ENCODE data around the gene YTHDC1.

YTHDC1 gene

DNA sequence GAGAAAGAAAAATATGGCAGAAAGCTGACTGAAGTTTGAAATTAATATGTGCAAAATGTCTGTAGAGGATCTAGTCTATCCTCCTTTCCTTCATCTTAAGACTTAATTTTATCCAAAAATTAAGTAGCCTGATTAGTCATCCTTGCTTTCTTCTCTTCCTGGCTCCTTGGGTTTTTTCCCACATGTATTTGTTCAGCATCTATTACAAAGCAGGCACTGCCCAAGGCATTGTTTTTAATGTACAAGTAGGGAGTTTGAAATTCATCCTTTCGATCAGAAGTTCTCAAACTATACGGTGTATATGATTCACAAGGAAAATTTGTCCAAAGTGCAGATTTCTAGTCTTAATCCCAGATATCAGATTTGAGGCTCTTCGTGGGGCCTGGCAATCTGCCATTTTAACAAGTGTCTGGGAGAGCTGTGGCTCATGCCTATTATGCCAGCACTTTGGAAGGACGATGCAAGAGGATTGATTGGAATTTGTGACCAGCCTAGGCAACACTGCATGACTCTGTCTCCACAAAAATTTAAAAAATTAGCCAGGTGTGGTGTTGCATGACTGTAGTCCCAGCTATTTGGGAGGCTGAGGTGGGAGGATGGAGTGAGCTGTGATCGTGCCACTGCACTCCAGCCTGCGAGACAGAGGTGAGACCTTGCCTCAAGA lies 19.4 kb upstream of the YTHDC1 start:
- H4K20me1 ChIP-seq (ENCODE audit: insufficient read depth, low read length, poor library complexity, severe bottlenecking) = no peaks in the 10 kb centered on the region
- H3K36me3 ChIP-seq (ENCODE audit: insufficient read depth, low read length) = no peaks in the 10 kb centered on the region
- no peak overlapping the region for H3K9ac ChIP-seq (ENCODE audit: low read depth, low read length, poor library complexity, severe bottlenecking)
- no peaks in the 10 kb centered on the region for H3K9me2 ChIP-seq (replicated peaks; ENCODE audit: low read depth, low read length)
- no peaks in the 10 kb centered on the region for H3F3A ChIP-seq (ENCODE audit: low read depth)
- H3K27me3 ChIP-seq (ENCODE audit: insufficient read depth, low read length, poor library complexity, severe bottlenecking) = no peaks in the 10 kb centered on the region
- no peaks in the 10 kb centered on the region for H3K4me1 ChIP-seq (ENCODE audit: insufficient read depth, low read length, poor library complexity, severe bottlenecking)
- H3K9me3 ChIP-seq (ENCODE audit: insufficient read depth, low read depth, low read length) = no peaks in the 10 kb centered on the region
- TF ChIP-seq, protein P1, sequence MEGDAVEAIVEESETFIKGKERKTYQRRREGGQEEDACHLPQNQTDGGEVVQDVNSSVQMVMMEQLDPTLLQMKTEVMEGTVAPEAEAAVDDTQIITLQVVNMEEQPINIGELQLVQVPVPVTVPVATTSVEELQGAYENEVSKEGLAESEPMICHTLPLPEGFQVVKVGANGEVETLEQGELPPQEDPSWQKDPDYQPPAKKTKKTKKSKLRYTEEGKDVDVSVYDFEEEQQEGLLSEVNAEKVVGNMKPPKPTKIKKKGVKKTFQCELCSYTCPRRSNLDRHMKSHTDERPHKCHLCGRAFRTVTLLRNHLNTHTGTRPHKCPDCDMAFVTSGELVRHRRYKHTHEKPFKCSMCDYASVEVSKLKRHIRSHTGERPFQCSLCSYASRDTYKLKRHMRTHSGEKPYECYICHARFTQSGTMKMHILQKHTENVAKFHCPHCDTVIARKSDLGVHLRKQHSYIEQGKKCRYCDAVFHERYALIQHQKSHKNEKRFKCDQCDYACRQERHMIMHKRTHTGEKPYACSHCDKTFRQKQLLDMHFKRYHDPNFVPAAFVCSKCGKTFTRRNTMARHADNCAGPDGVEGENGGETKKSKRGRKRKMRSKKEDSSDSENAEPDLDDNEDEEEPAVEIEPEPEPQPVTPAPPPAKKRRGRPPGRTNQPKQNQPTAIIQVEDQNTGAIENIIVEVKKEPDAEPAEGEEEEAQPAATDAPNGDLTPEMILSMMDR (conservative IDR thresholded peaks at IDR 0.05; ENCODE audit: low read length) = no peak
- TF ChIP-seq EZH2phosphoT487 (IDR thresholded peaks at IDR 0.05; ENCODE audit: borderline replicate concordance) = no peak
- no peaks in the 10 kb centered on the region for H3K79me2 ChIP-seq (ENCODE audit: insufficient read depth, low read length)
- H3K4me3 ChIP-seq (ENCODE audit: low read length, poor library complexity, severe bottlenecking) = no peak overlapping the region
- H2AFZ ChIP-seq (ENCODE audit: low read length) = no peak overlapping the region
- no peak overlapping the region for H3K4me2 ChIP-seq (ENCODE audit: low read depth, low read length, poor library complexity, severe bottlenecking)

- Histone ChIP-seq H3K9me3 (ENCODE audit: insufficient read depth, low read depth, low read length) (no peaks in the 10 kb centered on the region), H3K4me1 (ENCODE audit: insufficient read depth, low read length, poor library complexity, severe bottlenecking) (no peaks in the 10 kb centered on the region), H3K36me3 (ENCODE audit: insufficient read depth, low read length) (no peaks in the 10 kb centered on the region), H3K27me3 (ENCODE audit: insufficient read depth, low read length, poor library complexity, severe bottlenecking) (no peaks in the 10 kb centered on the region), H3K9ac (ENCODE audit: low read depth, low read length, poor library complexity, severe bottlenecking) (no peak overlapping the region), H3K4me2 (ENCODE audit: low read depth, low read length, poor library complexity, severe bottlenecking) (no peak overlapping the region), H4K20me1 (ENCODE audit: insufficient read depth, low read length, poor library complexity, severe bottlenecking) (no peaks in the 10 kb centered on the region), H3K79me2 (ENCODE audit: insufficient read depth, low read length) (no peaks in the 10 kb centered on the region), H2AFZ (ENCODE audit: low read length) (no peak overlapping the region), H3K9me2 (replicated peaks; ENCODE audit: low read depth, low read length) (no peaks in the 10 kb centered on the region), H3F3A (ENCODE audit: low read depth) (no peaks in the 10 kb centered on the region), H3K4me3 (ENCODE audit: low read length, poor library complexity, severe bottlenecking) (no peak overlapping the region)
- TF ChIP-seq, protein P1 (conservative IDR thresholded peaks at IDR 0.05; ENCODE audit: low read length) = no peak
Observed at GRCh38 chr4:68368691-68369131, 18.8 kb upstream of the YTHDC1 start.

GRCh38 chr4:68367835-68368234 lies 17.9 kb upstream of the YTHDC1 start:
- H3F3A ChIP-seq (ENCODE audit: low read depth) = no peaks in the 10 kb centered on the region
- H3K4me3 ChIP-seq (ENCODE audit: low read length, poor library complexity, severe bottlenecking) = no peak overlapping the region
- no peaks in the 10 kb centered on the region for H3K79me2 ChIP-seq (ENCODE audit: insufficient read depth, low read length)
- no peaks in the 10 kb centered on the region for H3K36me3 ChIP-seq (ENCODE audit: insufficient read depth, low read length)
- no peaks in the 10 kb centered on the region for H3K9me3 ChIP-seq (ENCODE audit: insufficient read depth, low read depth, low read length)
- no peak for TF ChIP-seq EZH2phosphoT487 (IDR thresholded peaks at IDR 0.05; ENCODE audit: borderline replicate concordance)
- TF ChIP-seq, protein P1 (conservative IDR thresholded peaks at IDR 0.05; ENCODE audit: low read length) = no peak
- H3K4me1 ChIP-seq (ENCODE audit: insufficient read depth, low read length, poor library complexity, severe bottlenecking) = no peaks in the 10 kb centered on the region
- H2AFZ ChIP-seq (ENCODE audit: low read length) = no peak overlapping the region
- H3K9me2 ChIP-seq (replicated peaks; ENCODE audit: low read depth, low read length) = no peaks in the 10 kb centered on the region
- H3K9ac ChIP-seq (ENCODE audit: low read depth, low read length, poor library complexity, severe bottlenecking) = no peak overlapping the region
- no peaks in the 10 kb centered on the region for H4K20me1 ChIP-seq (ENCODE audit: insufficient read depth, low read length, poor library complexity, severe bottlenecking)
- H3K27me3 ChIP-seq (ENCODE audit: insufficient read depth, low read length, poor library complexity, severe bottlenecking) = no peaks in the 10 kb centered on the region
- H3K4me2 ChIP-seq (ENCODE audit: low read depth, low read length, poor library complexity, severe bottlenecking) = no peak overlapping the region

Measured in Loucy (cell line).